ENCODE results near the gene SMC3.
A peak's percentile ranks its signal among the peaks of the same experiment; 100 is the strongest.

Gene SMC3

DNA sequence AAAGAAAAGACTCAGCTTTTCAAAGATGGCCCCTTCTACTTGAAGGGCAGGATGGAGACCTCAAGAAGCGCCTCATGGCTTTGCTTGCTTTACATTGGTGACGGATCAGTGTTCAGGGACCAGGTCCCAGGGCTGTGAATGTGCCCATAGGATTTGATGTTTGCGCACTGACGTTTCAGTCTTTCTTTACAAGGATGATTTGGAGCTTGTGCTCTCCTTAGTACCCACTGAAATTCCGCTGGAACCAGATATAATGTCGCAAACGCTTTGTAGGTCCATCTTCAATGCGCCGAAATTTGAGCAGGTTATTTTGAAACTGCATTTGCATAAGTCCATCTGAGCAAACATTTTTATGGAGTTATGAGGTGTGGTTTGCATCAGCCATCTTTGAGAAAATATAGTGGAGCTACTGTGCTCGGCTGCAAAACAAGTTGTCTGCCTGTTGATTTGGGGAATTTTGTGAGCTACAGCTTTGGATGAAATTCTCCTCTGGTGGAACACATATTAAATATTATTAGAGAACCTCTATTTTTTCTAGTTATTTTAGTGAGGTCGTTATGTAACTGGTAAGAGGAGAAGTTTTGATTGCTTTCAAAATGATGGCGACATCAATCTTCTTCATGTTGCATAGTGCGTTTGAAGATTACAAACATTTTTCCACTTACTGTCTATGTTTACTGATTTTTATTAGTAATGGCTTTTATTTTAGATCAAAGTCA, 79.1 kb downstream of the SMC3 start:
- DNase-seq: no peak

DNA sequence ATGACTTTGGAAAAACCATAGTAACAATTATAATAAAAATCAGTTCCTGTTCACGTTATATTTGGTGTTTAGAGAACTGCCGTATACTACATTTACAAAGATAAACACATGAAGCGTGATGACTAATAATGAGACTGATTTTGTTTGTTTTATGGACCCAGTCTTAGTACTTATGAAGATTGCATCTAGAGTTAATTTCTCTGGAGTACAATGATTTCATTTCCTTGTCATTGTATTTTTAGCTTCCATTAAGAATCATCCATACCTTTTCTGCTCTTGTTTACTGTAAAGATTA, 79.6 kb downstream of the SMC3 start:
- DNase-seq: no peak

DNA sequence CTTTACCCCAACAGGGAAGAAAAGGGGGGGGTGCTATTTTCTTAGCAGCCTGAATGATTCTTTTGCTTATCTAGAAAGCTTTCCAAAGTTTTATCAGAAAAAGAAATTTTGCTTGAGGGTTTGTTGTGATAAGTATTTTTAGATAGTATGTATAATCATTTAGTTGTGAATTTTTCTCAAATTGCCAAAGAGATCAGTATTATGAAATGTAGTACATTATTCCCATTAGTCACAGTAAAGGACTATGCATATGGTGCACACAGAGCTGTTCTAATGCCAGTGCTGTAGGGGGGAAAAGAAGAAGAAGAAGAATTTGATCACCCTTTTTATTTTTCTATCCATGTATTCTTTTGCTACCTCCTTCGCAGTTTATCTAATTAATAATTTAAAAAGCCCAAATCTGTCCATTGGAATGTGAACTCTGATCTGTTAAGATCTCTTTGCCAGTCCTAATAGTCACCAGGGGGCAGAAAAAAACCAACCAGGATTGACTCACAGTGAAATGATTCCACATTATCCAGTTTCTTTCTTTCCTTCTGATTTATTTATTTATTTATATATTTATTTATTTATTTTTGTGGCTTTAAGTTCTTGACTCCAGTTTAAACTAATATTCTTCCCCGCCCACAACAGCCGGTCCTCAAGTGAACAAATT, 81.3 kb downstream of the SMC3 start:
- no peak for DNase-seq

DNA sequence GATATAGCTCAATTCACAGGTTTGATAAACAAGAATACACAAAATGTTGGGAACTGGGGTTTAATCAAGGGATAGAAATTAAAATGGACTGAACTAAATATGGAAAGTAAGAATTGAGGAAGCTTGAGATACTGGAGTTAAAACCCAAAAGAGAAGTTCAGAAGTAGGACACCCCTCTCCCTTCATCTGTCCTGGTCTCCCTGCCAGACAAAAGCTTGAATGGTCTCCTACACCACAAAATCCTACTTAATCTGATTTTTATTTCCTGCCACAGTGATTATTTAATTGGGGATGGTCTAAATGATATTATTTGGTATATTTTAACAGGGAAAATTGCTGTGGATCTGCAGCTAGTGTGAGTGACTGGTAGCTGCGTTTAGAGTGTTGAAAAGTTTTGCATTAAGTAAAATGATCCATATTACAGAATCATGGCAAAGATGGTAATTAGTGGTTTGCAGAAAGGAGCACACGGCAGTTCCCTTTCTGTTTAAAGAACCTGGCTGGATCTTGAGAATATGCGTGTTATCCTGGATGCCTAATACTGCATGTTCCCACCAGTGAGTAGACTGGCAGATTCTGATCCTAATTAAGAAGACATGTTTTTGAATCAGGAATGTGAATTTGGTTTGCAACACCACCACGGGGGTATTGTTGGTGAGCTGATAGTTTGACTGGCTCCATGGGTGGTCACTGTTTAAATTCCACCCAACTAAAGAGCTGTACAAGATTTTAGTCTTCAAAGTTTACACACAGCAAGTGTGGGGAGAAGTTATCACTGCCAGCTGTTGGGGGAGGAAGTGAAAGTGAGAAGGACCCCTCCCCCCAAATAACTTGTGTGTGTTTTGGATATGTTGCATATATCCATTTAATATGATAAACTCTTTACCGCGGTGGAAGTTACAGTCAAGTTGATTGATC, 82.1 kb downstream of the SMC3 start:
- no peak for DNase-seq

DNA sequence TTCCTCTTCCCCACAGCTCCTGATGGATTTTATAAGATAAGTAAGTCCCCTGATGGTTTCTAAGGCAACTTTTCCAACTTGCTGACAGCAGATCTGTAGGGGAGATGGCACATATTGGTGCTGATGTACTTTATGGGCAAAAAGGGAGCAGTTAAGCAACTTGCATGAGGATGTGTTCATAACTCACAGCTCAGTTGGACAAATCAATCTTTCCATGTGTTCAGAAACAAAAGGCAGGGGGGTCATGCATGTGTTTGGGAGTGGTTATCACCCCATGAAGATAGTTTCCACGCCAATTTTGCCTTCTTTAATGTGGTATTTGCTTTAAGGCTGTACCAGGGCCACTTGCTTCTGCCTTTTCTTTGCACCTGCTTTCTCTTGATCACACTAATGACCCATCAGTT, 82.8 kb downstream of the SMC3 start:
- DNase-seq: no peak

DNA sequence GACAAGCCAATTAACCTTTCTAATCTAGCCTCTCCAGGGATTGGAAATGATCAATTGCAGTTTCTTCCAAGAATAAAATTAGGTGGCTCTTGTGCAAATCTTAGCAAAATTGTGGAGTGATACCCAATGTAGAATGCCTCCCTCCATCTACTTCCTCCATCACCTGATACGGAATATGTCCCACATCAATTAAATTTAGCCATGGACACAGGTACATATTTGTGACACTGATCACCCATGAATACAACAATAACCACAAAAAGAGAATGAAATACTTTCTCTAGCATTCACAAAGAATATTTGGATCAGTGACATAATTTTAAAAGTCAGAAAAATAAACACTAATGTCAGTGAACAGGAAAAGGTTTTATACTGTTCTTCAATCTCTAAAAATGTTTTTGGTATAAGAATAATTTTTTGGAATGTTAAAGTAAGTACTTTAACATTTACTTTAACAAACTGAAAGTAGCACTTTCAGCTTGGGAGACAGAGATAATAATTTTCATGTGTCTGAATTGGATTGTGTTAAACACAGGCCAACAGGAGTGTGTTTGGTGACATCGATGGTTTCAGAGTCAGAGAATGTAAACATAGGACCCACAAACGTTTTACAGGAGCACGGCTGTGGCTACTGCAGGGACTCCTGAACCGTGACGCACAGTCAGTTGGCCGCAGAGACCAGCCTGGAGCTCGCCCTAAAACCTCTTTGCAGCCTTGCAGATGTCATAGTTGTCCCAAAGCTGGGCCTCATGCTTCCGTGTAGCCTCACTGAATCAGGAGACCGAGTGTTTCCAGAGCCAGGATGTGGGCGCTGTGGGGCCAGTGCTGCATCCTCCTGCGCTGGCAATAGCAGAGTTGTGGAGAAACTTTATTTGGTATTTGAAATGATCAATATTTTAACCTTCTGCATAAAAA, 83.8 kb downstream of the SMC3 start:
- DNase-seq: peak; percentile 32

DNA sequence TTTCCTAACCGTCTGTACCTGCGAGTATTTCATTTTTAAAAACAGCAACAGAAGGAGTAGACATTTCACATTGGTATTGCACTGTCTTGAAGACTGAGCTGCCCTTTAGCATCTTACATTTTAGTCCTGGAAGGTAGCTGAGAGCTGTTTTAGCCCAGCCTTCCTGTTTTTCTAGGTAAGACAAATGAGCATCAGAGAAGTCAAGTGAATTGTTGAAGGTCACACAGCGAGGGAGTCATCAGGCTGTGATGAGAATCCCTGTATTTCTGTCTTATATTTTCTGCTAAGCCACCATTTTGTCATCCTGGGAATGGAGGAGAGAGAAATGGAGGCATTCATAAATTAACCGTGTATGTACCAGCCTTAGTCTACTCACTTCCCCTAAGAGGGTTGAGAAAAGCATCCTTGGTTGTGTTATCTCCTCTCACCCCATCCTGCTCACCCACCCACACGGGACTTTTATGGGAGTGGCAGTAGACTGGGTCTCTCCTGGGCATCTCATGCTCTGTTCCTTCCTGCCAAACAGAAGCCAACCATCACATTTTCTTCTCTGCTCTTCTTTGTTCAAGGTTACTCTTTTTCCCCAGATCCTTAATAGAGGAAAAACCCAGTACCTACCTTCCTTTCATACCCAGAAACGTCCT, 85.1 kb downstream of the SMC3 start:
- no peak for DNase-seq

Data from right kidney (tissue), 1 donor.